ENCODE measurements around the gene CRHR2.

The CRHR2 gene

DNA sequence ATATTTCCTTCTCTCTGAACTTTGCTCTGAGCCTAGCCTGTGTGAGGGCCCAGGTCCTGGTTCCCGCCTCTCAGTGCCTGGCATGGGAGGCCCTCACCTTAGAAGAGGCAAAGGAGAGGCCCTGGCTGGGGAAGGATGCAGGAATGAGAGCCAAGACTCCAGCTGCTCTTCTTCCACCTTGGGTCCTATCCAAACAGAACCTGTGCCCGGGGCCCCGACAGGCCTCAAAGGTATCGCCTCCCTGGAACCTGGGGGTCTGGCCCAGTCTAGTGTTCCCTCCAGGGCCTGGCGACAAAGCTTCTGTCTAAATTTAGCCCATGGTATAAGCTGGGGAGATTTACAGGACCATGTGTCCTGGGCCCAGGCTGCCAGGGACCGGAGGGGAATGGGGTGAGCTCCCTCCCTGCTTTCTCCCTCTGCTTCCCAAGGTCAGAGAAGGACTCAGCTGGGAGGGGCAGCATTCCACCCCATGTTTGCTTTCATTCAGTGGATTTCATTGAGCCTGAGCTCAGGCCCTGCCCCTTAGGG is 12.0 kb upstream of the CRHR2 start:
- H3K4me3 ChIP-seq (replicated peaks; ENCODE audit: low read depth, low read length) = no peak overlapping the region
- TF ChIP-seq, protein P1, sequence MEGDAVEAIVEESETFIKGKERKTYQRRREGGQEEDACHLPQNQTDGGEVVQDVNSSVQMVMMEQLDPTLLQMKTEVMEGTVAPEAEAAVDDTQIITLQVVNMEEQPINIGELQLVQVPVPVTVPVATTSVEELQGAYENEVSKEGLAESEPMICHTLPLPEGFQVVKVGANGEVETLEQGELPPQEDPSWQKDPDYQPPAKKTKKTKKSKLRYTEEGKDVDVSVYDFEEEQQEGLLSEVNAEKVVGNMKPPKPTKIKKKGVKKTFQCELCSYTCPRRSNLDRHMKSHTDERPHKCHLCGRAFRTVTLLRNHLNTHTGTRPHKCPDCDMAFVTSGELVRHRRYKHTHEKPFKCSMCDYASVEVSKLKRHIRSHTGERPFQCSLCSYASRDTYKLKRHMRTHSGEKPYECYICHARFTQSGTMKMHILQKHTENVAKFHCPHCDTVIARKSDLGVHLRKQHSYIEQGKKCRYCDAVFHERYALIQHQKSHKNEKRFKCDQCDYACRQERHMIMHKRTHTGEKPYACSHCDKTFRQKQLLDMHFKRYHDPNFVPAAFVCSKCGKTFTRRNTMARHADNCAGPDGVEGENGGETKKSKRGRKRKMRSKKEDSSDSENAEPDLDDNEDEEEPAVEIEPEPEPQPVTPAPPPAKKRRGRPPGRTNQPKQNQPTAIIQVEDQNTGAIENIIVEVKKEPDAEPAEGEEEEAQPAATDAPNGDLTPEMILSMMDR (IDR thresholded peaks at IDR 0.05; ENCODE audit: low read depth, low read length, missing control alignments) = no peak
- no peak for DNase-seq (ENCODE audit: extremely low read depth, low read depth)

DNA sequence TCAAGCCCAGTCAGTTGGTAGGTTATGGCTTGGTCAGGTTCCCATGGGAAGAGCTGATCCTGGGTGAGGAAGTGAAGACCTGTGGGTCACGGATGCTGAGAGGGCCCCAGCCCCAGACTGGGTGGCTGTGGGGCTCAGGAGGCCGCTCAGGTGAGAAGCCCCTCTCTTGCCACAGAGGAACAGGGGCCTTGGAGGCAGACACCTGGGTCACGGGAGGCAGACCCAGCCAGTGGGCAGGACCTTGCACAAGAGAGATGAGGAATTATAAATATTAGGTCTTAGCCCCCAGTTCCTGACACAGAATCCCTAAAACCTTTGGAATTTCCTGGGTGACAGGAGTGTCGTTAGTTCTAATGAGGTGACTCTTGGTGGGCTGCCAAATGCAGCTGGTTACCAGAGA is 10.6 kb upstream of the CRHR2 start:
- no peak for DNase-seq (ENCODE audit: extremely low read depth, low read depth)
- TF ChIP-seq, protein P1 (IDR thresholded peaks at IDR 0.05; ENCODE audit: low read depth, low read length, missing control alignments) = no peak
- no peak overlapping the region for H3K4me3 ChIP-seq (replicated peaks; ENCODE audit: low read depth, low read length)

DNA sequence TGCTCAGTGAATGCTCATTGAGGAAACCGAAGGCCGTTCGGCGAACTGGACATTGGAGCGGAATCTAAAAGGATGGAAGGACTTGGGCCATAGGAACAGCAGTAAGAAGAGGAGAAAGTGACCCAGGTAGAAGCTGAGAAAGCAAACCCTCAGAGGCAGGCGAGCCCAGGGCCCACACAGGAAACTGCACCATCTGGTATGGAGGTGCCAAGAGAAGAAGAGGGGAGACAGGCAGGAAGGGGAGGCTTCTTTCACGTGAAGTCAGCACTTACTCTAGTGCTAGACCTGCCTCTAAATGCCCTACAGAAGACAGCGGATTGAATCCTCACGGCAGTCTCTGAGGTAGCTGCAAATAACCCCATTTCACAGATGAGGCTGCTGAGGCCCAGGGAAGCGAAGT is 10.2 kb upstream of the CRHR2 start:
- DNase-seq (ENCODE audit: extremely low read depth, low read depth) = no peak
- no peak overlapping the region for H3K4me3 ChIP-seq (replicated peaks; ENCODE audit: low read depth, low read length)
- TF ChIP-seq, protein P1 (IDR thresholded peaks at IDR 0.05; ENCODE audit: low read depth, low read length, missing control alignments) = no peak

DNA sequence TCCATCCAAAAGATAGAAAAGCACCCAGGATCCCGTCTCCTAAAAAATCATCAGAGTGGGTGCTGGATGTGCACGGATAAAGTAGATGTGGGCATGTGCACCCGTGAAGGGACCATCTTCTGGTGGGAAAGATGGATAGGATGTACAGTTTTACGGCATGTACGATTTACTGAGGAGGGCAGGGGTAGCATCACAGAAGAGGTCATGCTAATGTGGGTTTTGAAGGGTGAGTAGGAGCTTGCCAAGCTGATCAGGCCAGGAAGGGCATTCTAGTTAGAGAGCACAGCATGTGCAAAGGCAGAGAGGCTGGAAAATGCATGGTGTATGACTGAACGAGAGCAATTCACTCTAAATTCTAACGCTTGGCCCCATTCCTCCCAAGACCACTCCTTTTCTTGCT is 7.8 kb upstream of the CRHR2 start:
- H3K4me3 ChIP-seq (replicated peaks; ENCODE audit: low read depth, low read length) = no peak overlapping the region
- no peak for DNase-seq (ENCODE audit: extremely low read depth, low read depth)
- TF ChIP-seq, protein P1 (IDR thresholded peaks at IDR 0.05; ENCODE audit: low read depth, low read length, missing control alignments) = no peak

DNA sequence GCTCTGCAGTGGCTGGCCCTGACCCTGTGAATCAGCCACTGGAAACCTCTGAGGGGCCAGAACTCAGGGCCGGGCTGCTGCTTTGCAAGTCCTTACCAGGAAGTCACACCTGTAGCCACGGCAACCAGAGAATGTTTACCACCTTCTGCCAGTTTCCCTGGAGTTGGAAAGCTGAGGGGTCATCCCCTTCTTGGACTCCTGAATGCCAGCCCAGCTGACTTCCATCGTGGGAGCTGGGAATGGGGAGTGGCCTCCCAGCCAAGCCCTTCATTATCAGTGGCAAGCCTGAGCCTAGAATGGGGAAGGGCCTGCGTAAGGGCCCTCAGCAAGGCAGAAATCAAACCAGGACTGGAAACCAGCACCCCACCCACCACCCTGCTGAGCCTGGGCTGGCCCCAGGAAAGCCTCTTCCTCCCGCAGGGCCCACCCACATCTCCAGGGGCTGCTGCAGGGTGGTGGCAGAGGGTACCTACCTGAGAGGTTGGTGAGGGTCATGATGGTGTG is 6.5 kb upstream of the CRHR2 start:
- H3K4me3 ChIP-seq (replicated peaks; ENCODE audit: low read depth, low read length) = no peak overlapping the region
- DNase-seq (ENCODE audit: extremely low read depth, low read depth) = peak; percentile 14
- TF ChIP-seq, protein P1 (IDR thresholded peaks at IDR 0.05; ENCODE audit: low read depth, low read length, missing control alignments) = no peak

DNA sequence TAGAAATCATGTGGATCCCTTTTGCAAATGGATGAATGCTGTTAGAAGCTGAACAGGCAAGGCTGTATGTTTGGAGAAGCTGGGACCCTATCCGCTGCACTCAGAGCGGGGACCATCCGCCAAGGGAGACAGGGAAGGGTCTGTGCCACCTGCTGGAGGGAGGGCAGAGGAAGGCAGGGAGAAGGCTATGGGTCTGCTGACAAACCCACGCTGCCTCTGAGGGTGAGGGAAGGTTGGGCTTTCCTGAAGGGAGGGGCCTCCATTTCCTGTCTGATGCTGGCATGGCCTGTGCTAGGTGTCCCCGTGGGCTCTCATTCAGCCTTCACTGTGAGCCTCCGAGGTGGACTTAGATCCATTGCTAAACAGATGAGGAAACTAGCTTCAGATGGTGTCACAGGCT is 5.3 kb upstream of the CRHR2 start:
- DNase-seq (ENCODE audit: extremely low read depth, low read depth) = no peak
- TF ChIP-seq, protein P1 (IDR thresholded peaks at IDR 0.05; ENCODE audit: low read depth, low read length, missing control alignments) = no peak
- H3K4me3 ChIP-seq (replicated peaks; ENCODE audit: low read depth, low read length) = no peak overlapping the region

DNA sequence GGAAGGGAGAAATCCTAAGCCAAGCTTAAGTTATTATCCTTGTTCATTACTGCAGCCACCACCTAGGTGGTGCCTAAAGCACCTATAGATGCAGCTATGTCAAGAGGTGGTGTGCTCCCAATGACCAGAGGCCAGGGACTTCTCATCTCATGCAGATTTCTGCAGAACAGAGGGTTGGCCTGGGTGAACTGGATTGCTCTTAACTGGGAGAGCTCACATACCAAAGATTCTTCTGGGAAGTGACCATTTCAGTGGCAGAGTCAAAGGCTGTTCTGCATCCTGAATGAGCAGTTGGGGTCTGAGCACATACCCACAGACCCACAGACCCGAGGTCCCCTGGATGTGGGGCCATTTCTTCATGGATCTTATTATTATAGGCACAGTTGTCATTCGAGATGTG is 2.1 kb upstream of the CRHR2 start:
- DNase-seq (ENCODE audit: extremely low read depth, low read depth) = no peak
- no peak overlapping the region for H3K4me3 ChIP-seq (replicated peaks; ENCODE audit: low read depth, low read length)
- TF ChIP-seq, protein P1 (IDR thresholded peaks at IDR 0.05; ENCODE audit: low read depth, low read length, missing control alignments) = no peak

Measured in HFF-Myc (cell line).